HG03039 (cell line): Measurements from ENCODE around the gene PDIA5.

Experiments
- ATAC-seq: cut with Tn5 transposase; IDR thresholded peaks from one replicate; pipeline ENCODE4 v1.9.1; 2021; ENCODE audit warnings: mild to moderate bottlenecking, moderate library complexity; ENCODE audit not compliant: unreplicated experiment

PDIA5 gene

DNA sequence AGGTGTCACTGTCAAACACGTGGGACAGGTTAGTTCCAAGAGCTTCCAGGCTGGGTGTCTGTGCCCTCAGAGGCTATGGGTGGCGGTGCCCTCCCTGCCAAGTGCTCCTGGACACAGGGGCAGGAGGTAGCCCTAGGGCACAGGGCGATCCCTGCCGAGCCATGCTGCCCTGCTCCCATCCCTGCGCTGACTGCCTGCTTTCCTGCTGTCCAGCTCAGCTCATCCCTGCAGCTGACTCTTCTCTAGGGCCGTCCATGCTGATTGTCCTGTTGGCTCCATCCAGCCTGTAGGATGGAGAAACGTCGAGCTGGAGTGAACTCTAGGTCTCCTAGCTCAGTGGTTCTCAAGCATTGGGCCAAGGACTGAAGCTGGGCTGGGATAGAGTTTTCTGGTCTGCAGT is 3.7 kb downstream of the PDIA5 start:
- ATAC-seq: no peak

DNA sequence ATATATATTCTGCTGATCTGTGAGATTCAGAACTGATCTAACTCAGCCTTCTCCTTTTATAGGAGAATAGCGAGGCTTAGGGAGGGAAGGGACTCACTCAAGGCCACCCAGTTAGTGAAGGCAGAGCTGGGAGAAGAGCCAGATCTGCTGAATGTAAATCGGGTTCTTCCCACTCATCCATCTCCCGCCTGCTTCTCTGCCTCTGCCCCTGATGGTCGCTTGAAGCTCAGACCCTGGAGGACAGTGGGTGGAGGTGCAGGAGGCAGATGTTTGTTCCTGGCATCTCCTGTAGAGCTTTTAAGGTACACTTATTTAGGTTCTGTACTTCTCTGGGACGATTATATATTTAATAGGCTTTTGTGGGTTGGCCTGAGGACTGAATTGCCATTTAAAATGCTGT is 4.3 kb downstream of the PDIA5 start:
- no peak for ATAC-seq

DNA sequence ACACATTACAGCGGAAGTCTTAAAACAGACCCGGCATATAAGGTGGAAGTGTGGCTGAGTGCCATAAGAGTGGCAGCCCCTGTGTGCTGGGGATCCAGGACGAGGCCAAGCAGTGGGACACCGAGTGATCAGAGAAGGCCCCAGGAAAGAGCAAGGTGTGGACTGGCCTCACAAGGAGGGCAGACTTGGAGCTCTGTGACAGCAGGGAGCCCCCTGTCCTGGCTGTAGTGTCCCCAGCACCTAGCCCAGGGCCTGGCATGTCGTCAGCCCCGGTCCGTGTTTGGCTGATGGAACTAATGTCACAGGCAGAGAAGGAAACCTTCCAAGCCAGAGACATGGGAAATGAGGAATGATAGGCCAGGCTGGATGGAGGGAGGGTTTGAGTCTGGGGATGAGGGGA is 4.8 kb downstream of the PDIA5 start:
- no peak for ATAC-seq

DNA sequence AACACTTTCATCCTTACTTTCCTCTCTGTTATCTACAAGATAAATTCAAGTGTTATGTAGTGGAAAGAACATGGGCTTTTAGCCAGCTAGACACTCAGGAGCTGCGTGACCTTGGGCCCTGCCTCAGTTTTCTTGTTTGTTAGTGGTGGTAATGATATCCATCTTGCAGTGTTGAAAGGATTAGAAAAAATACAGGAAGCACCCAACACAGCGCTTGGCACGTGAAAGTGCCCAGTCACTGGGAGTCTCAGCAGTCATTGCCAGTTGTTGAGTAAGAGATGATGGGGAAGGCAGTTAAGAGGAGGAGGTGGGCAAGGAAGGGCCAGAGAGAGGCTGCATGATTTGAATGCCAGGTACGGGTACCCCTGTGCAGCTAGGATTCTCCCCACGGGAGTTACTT is 5.3 kb downstream of the PDIA5 start:
- ATAC-seq: no peak

DNA sequence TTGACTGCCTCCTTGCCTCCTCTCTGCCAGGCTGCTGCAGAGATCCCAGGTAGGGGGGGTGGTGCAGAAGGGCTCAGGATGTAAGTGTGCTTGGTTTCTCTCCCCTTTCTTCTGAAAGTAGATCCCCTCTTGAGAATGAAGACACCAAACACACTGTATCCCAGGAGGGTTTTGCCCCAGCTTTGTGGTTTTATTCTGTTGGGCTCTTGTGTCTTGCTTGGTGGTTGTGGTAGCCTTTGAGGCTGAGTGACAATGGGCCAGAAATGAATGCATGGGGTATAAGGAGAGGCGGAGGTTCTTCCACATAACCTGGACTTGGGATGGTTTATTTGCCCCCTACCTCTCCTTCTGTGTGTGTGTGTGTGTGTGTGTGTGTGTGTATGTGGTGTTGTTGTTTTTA is 5.7 kb downstream of the PDIA5 start:
- ATAC-seq: no peak

DNA sequence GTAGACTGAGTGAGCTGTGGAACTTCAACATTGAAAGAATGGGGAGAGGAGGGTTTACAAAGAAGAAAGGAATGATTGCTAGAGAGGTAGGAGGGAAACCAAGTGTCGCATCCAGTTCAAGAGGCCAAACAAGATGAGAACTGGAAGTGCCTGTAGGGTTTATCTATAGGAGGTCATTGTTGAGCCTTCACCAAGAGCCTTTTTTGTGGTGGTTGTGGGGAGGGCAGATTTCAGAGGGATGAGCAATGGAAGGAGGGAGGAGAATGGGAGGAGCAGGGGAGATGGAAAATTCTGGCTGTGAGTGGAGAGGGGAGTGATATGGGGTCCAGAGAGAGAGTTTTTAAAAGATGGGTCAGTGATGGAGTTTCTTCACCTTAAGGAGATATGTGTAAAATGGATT is 8.5 kb downstream of the PDIA5 start:
- ATAC-seq: no peak

DNA sequence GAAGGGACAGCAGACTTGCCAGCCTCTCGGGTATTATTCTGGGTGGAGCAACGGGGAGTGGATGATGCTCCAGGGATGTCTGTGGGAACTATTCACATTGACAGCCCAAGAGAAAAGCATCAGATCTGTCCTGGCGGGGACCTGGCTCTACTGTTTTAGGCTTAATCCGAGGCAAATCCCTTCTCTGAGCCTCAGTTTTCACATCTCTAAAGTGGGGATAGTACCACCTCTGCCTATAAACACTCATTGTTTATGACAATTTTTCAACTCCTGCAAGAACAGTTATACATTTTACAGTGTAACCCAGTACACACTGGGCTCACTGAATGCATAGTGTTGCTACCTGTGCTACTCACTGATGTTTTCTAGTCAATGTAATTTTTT is 9.3 kb downstream of the PDIA5 start:
- ATAC-seq: no peak

DNA sequence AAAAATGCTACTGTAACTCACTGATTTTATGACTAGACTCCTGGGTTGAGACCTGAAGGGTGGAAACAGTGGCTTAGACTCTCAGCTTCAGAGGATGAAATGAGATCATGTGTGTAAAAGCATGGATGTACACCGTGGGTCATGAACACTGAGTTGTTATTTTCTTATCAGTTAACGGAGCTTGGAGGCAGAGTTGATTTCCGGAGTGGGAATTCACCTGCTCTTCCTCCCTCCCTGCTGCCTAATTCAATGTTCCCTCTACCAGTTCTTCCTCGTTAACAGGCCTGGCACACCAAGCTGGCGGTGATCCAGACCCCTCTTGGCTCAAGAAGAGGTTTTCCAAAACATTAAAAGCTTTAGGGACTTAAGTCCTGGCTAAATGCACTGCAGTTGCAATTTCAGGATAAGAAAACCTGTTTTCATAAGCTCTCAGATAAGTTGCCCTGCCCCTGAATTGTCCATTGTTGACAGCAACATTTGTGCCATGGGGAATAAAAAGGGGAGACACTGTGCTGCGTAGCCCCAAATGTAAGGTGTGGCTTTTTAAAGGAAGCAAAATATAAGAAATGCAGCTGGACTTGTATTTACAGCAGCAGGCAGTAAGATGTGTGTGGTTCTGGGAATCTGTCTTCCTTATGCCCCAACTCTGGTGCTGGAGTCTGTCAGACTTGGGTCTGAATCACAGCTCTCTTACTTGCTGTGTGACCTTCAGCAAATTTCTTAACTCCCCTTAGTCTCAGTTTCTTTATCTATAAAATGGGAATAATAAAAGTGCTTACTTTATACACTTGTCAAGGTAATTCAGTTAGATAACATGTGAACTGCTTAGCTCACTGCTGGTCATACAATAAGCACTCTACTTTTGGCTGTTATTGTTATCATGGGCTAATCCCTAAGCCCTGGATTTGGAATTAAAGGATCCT is 9.9 kb downstream of the PDIA5 start:
- no peak for ATAC-seq

DNA sequence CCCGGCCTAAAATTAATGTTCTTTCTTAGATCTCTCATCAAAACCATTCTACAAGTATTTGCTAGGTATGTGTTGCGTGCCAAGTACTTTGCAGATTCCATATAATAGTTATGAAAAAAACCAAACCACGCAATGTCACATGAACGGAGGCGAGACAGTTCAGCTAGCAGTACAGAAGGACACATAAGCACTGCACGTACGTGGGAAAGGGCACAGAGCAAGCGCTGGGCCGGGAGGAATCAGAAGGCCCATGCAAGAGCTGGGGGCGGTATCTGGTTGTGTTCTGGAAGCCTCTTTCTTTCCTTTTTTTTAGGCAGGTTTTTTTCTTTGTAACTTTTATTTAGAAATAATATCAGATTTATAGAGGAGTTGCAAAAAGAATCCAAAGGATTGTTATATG is 11.3 kb downstream of the PDIA5 start:
- no peak for ATAC-seq

DNA sequence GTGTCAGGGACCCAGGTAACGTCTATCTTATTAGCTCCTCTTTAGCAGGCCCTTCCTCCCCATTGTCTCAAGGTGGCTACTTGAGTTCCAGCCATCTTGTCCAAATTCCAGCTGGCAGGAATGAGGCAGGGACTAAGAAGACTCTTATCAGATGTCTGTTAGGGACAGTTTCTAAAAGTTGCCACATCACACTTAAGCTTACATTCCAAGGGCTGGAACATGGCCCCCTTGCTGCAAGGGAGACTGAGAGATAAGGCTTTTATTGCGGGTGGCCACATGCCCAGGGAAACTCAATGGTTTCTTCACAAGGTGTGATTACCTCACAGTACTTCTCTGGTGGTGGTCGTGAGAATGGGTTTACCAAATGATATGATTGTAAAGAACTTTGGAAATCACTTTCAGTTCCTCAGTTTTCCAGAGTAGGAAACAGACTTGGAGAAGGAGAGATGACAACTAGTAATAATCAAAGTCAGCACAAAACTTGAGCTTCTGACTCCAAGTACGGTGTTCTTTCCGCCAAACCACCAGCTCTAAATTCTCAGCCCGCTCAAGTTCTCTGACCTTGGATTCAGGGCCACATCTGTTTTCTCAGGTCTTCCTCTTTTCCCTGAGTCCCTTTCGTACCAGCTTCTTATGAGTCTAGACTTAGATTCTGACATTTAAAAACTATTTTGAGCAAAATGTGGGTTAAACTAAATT is 14.2 kb downstream of the PDIA5 start:
- ATAC-seq: no peak

DNA sequence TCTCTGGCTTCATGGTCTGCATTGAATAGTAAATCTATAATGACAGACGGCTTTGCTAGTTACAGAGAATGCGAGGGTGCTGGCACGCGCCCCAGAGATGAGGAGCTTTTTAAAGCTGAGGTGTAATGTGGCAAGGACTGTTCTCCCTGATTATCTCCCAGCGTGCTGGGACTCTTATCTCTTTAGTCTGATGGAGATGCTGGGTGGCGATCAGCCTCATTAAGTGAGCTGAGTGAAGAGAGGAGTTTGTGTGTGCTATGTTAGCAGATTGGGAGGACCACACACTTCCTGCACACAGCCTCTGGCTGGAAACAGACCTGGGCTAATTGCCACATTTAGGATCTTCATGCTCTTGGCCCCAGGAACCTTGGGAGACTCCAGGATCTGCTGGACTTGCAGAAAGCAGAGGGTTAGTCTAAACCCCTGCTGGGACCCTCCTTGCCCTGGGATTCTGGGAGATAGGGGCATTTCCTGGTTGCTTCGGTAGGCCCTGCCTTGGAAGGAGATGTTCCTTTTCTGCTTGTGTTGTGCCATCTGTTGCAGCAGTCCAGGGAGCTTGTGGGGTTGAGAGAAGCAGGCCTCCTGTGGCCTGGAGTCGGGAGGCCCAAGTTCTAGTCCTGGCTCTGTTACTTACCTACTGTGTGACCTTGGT is 15.0 kb downstream of the PDIA5 start:
- no peak for ATAC-seq

DNA sequence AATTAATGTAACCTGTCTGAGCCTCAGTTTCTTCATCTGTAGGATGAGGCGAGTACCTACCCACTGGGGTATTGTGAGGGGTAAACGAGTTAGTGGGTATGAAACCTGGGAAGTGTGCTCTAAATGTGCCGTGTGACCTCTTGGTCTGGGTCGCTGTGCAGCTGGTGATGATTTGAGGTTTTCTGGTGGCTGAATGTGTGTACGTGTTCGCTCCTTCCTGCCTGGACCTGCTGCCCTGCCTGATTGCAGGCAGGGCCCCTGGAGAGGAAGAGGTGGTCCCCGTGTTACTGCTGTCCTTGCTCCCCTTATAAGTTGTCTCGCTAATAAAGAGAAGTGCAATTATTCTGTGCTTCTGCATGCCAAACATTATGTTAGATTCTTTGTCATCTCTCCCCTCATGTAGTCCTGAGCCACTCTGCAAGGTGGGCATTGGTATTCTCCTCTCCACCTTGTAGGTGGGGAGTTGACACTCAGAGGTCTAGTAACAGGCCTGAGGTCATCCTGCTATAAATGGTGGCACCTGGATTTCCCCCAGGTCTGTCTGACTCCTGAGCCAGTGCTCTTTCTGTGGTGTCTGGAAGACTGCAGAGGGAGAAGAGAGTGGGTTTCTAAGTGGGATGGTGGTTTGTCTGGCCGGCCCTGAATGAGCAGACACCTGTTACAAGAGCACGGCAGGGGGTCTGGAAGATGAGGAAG is 15.7 kb downstream of the PDIA5 start:
- ATAC-seq: no peak

DNA sequence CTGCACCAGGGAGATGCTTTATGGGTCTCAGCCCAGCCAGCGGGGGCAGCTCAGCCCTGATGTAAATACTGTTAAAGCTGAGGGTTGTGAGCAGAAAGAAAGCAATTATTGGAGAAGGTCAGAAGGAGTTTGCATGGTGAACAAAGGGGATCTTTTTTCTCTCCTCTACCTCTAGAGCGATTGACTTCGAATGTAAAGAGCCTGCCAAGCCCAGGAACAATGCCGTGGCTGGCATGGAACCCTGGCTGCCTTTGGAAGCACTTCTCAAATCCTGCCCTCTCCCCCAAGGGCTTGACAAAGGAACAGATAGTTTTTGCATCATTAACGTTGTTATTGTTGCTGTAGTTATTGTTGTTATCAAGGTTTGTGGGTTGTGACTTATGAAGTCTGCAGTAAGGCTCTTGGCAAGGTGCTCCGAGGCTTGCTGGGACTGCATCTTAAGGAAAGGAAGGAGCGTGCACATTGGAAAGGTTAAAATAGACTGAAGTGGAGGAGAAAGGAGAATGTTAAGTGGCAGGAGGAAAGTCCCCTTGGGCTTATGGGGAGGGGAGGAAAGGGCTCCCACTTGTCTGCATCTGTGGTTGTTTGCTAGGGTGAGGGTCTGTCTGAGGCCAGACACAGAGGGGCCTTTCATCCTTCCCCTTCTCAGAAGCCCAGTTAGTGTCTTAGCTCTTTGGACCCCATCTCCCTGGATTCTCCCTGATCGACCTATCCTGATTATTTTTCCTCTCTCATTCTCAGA is 16.7 kb downstream of the PDIA5 start:
- no peak for ATAC-seq

DNA sequence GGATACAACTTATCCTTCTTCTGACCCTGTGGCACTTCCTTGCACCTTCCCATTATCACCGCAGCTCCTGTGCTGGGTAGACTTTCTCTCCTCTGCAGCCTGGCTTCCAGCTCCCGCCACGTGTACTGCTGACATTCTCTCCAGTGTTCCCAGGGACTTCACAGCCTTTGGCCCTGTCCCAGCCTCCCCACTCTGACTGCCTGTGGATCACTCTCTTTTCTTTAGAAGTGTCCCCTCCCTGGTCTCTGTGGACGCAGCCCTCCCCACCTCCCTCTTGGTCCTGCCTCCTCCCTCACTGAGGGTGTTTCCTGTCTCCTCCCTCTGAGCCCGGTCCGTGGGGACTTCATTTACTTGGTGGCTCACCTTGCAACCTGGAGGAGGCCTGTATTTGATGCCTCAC is 17.4 kb downstream of the PDIA5 start:
- ATAC-seq: no peak

DNA sequence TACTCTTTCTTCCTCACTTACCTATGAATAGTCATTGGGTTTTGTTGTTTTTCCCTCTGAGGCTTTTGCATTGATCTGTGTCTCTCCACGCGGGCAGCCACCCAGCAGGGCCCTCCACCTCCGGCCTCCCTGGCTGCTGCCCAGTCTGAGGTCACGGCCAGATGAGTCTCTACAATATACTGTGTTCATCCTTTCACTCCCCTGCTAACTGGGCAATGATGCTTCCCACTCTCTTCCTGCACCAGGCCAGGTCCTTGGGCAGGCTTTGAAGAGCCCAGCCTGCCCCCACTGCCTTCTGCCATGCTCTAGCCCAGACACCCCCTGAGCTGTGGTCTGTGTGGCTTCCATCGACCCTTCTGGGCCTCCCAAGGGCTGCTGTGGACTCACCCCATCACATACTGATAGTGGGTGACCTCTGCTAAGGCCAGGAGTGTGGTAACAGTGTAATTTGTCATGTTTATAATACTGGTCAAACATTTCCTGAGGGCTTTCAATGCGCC is 18.0 kb downstream of the PDIA5 start:
- ATAC-seq: no peak

DNA sequence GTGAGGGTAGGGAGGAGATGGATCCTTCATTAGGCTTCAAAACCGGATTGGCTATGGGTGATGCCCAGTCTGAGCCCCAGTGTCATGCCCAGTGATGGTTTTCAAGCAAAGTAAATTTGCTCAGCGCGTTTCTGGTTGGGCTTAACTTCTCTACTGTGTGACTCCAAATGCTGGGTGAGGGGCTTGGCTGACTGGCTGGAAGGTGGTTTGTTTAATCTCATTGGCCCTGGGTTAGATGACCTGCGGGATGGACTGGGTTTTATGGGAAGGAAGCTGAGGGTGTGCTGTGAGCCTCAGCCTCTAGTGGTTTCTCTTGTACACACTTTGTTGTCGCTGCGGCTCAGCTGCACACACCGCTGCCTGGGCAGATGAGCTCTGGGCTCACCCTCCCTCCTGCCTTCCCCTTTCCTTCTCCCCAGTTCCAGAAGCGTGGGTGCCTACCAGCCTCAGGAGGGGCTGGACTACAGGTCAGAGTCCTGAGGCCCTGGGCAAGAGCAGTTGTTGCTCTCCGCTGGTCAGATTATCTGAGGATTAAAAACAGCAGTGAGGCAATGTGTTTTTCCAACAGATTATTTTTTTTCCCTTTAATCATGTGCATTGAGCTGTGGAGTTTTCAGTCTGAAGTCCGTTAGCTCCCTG is 18.6 kb downstream of the PDIA5 start:
- ATAC-seq: no peak

DNA sequence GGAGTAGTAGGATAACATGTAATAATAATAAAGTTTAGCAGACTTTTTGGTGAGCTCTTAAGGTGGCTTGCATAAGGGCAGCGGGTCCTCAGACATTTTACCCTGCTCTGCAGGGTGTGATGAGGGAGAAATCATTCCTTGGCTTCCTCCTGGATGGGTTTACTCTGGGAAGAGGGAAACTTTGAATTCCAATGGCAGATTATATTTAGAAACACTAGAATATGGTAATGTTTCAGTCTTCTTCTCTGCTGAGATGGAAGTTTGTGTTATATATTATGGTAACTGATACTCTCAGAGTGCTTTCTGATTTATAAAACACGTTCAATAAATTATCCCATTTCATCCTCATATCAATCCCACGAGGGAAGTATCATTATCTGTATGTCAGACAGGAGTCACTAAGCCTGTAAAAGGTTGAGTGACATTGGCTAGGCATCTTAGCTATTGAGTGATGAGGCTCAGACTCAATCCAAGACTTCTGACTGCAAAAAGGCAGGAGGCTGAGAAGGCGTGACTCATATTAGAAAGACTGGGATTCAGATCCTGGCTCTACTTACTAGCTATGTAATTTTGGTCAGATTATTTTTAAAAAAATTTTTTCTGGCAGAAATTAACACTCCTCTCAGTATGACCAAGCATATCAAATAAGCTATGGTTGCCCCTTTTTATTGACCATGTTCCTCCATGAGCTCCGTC is 19.3 kb downstream of the PDIA5 start:
- ATAC-seq: no peak

DNA sequence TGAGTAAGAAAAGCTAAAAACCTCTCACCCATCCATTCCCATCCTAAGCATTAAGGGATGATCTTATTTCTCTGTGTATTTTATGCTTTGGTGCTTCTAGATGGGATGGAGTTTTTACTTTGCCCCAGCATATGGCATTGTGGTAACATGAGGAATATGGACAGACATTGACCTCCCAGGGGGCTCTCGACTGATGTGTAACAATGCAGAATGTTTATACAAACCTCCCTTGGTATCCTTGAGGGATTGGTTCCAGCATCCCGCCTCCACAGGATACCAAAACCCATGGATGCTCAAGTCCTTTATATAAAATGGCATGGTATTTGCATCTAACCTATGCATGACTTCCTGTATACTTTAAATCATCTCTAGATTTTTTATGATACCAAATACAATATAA is 21.6 kb downstream of the PDIA5 start:
- ATAC-seq: no peak

DNA sequence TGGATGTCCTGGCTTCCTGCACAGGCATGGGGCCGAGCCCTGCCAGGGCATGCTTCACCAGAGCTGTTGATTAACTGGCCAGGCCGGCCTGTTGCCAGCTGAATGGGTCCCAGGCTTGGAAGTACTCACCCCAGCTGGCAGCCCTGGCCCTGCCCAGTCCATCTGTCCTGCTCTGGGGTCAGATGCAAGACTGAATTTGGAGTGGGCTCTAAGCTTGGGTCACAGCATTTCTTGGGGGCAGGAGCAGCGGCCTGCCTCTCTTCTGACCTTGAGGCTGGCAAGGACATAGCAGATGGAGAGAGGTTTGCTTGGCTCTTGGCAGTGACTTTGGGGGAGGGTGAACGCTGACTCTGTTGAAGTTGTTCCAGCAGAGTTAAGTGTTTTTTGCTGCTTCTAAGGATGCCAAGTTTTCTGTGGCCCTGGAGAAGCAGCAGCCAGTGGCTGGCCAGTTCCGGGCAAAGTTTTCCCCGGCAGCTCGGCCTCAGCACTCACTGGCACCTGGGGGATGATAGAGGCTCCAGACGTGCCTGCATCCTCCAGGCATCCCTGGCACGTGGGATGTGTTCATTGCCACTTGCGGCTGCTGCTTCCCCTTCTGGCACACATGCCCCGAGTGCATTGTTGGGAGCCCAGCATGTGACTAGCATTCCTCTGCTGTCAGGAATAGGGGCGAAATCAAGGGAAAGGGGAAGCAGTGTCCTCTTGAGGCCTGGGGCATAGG is 22.9 kb downstream of the PDIA5 start:
- ATAC-seq: no peak
